Caco-2 (cell line): ENCODE results near the gene ARMH3. TPM values are rescaled to one million over a fixed set of nuclear protein-coding genes. Genes with fewer than 3 reads are reported as not detected.

Source experiments
- BruUV-seq: library from RNA; stranded (reverse); fragments of 400-500 nt; replicated peaks from 2 replicates; lab custom pipeline; 2021; lab: Mats Ljungman, UMichigan
- CTCF ChIA-PET: fragments of 300-600 bp; sonication (Branson Sonifier 250); formaldehyde crosslinking; loops from one replicate; lab custom pipeline; 2022; ENCODE audit warnings: antibody characterized with exemption; lab: Charles Lee
- POLR2A ChIA-PET: fragments of 300-600 bp; sonication (Branson Sonifier 250); formaldehyde crosslinking; loops from one replicate; lab custom pipeline; 2022; ENCODE audit warnings: antibody characterized with exemption; lab: Charles Lee
- DNase-seq, 2 experiments: peaks; one replicate each; pipeline versions ENCODE4 v3.0.0 to v3.0.0-alpha.2; 2020 to 2022
- H3K27me3 ChIP-seq: replicated peaks from 2 replicates; pipeline ENCODE4 v1.6.0; 2011; ENCODE audit warnings: low read length; ENCODE audit not compliant: control insufficient read depth, insufficient read depth
- H3K36me3 ChIP-seq: 2 replicates; pipeline ENCODE4 v1.5.1; 2011; ENCODE audit warnings: low read length; ENCODE audit not compliant: control insufficient read depth, insufficient read depth
- H3K4me1 ChIP-seq: fragments of 250-450 bp; sonication (Bioruptor Pico); 2 replicates; pipeline ENCODE4 v1.5.1; 2020; ENCODE audit warnings: mild to moderate bottlenecking
- H3K4me3 ChIP-seq: 2 replicates; pipeline ENCODE4 v1.5.1; 2011; ENCODE audit warnings: low read depth, mild to moderate bottlenecking, control low read depth, low read length
- H3K9me3 ChIP-seq: fragments of 250-450 bp; sonication (Bioruptor Pico); 2 replicates; pipeline ENCODE4 v1.5.1; 2020; ENCODE audit warnings: mild to moderate bottlenecking, moderate library complexity
- H3K27ac Mint-ChIP-seq: one replicate; pipeline ENCODE4 v1.8.0; 2022; ENCODE audit warnings: mixed read lengths; ENCODE audit not compliant: unreplicated experiment
- H3K27me3 Mint-ChIP-seq: one replicate; pipeline ENCODE4 v1.8.0; 2022; ENCODE audit warnings: mixed read lengths; ENCODE audit not compliant: insufficient read depth, unreplicated experiment
- H3K36me3 Mint-ChIP-seq: one replicate; pipeline ENCODE4 v1.8.0; 2022; ENCODE audit warnings: mild to moderate bottlenecking, mixed read lengths; ENCODE audit not compliant: insufficient read depth, unreplicated experiment
- H3K4me1 Mint-ChIP-seq: one replicate; pipeline ENCODE4 v1.8.0; 2022; ENCODE audit warnings: low read depth, mixed read lengths; ENCODE audit not compliant: unreplicated experiment
- H3K4me3 Mint-ChIP-seq: one replicate; pipeline ENCODE4 v1.8.0; 2022; ENCODE audit warnings: mild to moderate bottlenecking, moderate library complexity, mixed read lengths; ENCODE audit not compliant: unreplicated experiment
- H3K9me3 Mint-ChIP-seq: one replicate; pipeline ENCODE4 v1.8.0; 2022; ENCODE audit warnings: mixed read lengths; ENCODE audit not compliant: unreplicated experiment
- CTCF ChIP-seq, 2 experiments: fragments of 200-600 bp in 1 of 2; IDR thresholded peaks; 1 replicate in 1 of 2; 2 replicates in 1 of 2; pipeline versions ENCODE4 v1.5.1 to v1.8.0; 2011 to 2022; ENCODE audit warnings: antibody characterized with exemption in 1 of 2, control low read depth in 1 of 2, inconsistent platforms in 1 of 2, low read depth in 1 of 2, low read length in 1 of 2, mild to moderate bottlenecking in 1 of 2, moderate library complexity in 1 of 2; ENCODE audit not compliant: insufficient read depth in 1 of 2, severe bottlenecking in 1 of 2, unreplicated experiment in 1 of 2
- intact Hi-C: fragments of 100-400 bp; cut with micrococcal nuclease; formaldehyde crosslinking; loops from one replicate; pipeline ENCODE4 v1.10.0; 2022; ENCODE audit not compliant: unreplicated experiment
- total RNA-seq: library from RNA; stranded (reverse); gene quantifications from 2 replicates; pipeline ENCODE4 v1.2.3, GENCODE V29; 2022

Gene ARMH3
- total RNA-seq, 1 experiment from 2014 or later = 17.4 TPM

- Mint-ChIP-seq H3K4me3 (no peak overlapping the region), H3K9me3 (no peaks in the 10 kb centered on the region), H3K4me1 (no peaks in the 10 kb centered on the region), H3K36me3 (no peaks in the 10 kb centered on the region), H3K27ac (no peak overlapping the region), H3K27me3 (no peaks in the 10 kb centered on the region)
- Histone ChIP-seq H3K4me3 (no peak overlapping the region), H3K36me3 (no peaks in the 10 kb centered on the region), H3K9me3 (no peaks in the 10 kb centered on the region), H3K4me1 (no peaks in the 10 kb centered on the region), H3K27me3 (no peaks in the 10 kb centered on the region)
- CTCF ChIA-PET = interaction anchor here (0.5 to 1.6 kb wide), 10 partner anchors 8 to 360 kb away, joined by 3 to 17 read pairs (median 4); partner anchors contain the start of gene ARMH3
- DNase-seq = peak; percentile 81 to 85
- intact Hi-C loops = loop anchor here (1.0 to 2.0 kb wide), 4 partner anchors 64 to 470 kb away; no protein-coding TSS in a partner anchor
- no TSS peak for BruUV-seq
- TF ChIP-seq CTCF (IDR thresholded peaks at IDR 0.05; ENCODE audit: insufficient read depth in 1 of 2, low read depth in 1 of 2, low read length in 1 of 2, severe bottlenecking in 1 of 2, unreplicated experiment in 1 of 2) = peak; percentile 95
- POLR2A ChIA-PET = no interaction called here
These were observed 16.9 kb upstream of the ARMH3 start for GRCh38 chr10:102072673-102073527.

- BruUV-seq = no TSS peak
- peaks cover 9% of the 10 kb centered on the region for H3K4me1 ChIP-seq
- no peak for DNase-seq
- H3K36me3 Mint-ChIP-seq = no peaks in the 10 kb centered on the region
- POLR2A ChIA-PET = no interaction called here
- no peaks in the 10 kb centered on the region for H3K9me3 ChIP-seq
- H3K27me3 ChIP-seq = no peaks in the 10 kb centered on the region
- H3K4me1 Mint-ChIP-seq = peaks cover 9% of the 10 kb centered on the region
- no peak overlapping the region for H3K4me3 Mint-ChIP-seq
- H3K27me3 Mint-ChIP-seq = no peaks in the 10 kb centered on the region
- H3K9me3 Mint-ChIP-seq = no peaks in the 10 kb centered on the region
- no peak overlapping the region for H3K27ac Mint-ChIP-seq
- intact Hi-C loops = loop anchor here (5.0 kb wide), 1 partner anchor 63 kb away; the partner anchor contains the start of gene PPRC1
- peaks cover 1% of the 10 kb centered on the region; the same call in 1 of the 2 replicates for H3K36me3 ChIP-seq
- CTCF ChIA-PET = interaction anchor here (1.2 kb wide), 1 partner anchor 59 kb away, joined by 3 read pairs; no protein-coding TSS in a partner anchor
- H3K4me3 ChIP-seq = no peak overlapping the region
- no peak for TF ChIP-seq CTCF (IDR thresholded peaks at IDR 0.05; ENCODE audit: insufficient read depth in 1 of 2, low read depth in 1 of 2, low read length in 1 of 2, severe bottlenecking in 1 of 2, unreplicated experiment in 1 of 2)
These were observed 13.1 kb upstream of the ARMH3 start for GRCh38 chr10:102069071-102069470.

- ChIA-PET POLR2A (no interaction called here), CTCF (interaction anchor here (1.2 kb wide), 1 partner anchor 58 kb away, joined by 3 read pairs; no protein-coding TSS in a partner anchor)
- no peaks in the 10 kb centered on the region for H3K27me3 ChIP-seq
- DNase-seq = no peak
- no peak overlapping the region for H3K4me3 Mint-ChIP-seq
- H3K4me1 Mint-ChIP-seq = peaks cover 13% of the 10 kb centered on the region
- no peaks in the 10 kb centered on the region for H3K27me3 Mint-ChIP-seq
- no TSS peak for BruUV-seq
- H3K9me3 ChIP-seq = no peaks in the 10 kb centered on the region
- TF ChIP-seq CTCF (IDR thresholded peaks at IDR 0.05; ENCODE audit: insufficient read depth in 1 of 2, low read depth in 1 of 2, low read length in 1 of 2, severe bottlenecking in 1 of 2, unreplicated experiment in 1 of 2) = no peak
- no peaks in the 10 kb centered on the region for H3K9me3 Mint-ChIP-seq
- H3K4me3 ChIP-seq = no peak overlapping the region
- peaks cover 9% of the 10 kb centered on the region for H3K4me1 ChIP-seq
- peaks cover 1% of the 10 kb centered on the region; the same call in 1 of the 2 replicates for H3K36me3 ChIP-seq
- intact Hi-C loops = loop anchor here (5.0 kb wide), 1 partner anchor 64 kb away; the partner anchor contains the start of gene PPRC1
- H3K36me3 Mint-ChIP-seq = no peaks in the 10 kb centered on the region
- H3K27ac Mint-ChIP-seq = no peak overlapping the region
These were observed 12.2 kb upstream of the ARMH3 start for GRCh38 chr10:102068216-102068615.
